Liver (tissue), 9 donors: ENCODE measurements around the gene MISP. TPM values are rescaled to one million over a fixed set of nuclear protein-coding genes. Genes with fewer than 3 reads are reported as not detected.

Experiments used
- DNase-seq: peaks from one replicate; pipeline ENCODE4 v3.0.0-alpha.2; 2017; ENCODE audit warnings: low spot score
- H3K27ac ChIP-seq, 2 donors: one replicate each; pipeline ENCODE4 v1.7.0; 2013; ENCODE audit warnings: inconsistent platforms in 2 of 2, low read length in 2 of 2, control low read depth in 1 of 2, low read depth in 1 of 2, mild to moderate bottlenecking in 1 of 2
- H3K27me3 ChIP-seq, 4 donors: one replicate each; pipeline versions ENCODE4 v1.6.1 to v1.7.0; 2013; ENCODE audit warnings: low read length in 3 of 4, inconsistent platforms in 1 of 4, mild to moderate bottlenecking in 1 of 4, moderate library complexity in 1 of 4; ENCODE audit not compliant: control insufficient read depth in 4 of 4, insufficient read depth in 4 of 4
- H3K36me3 ChIP-seq, 4 donors: one replicate each; pipeline versions ENCODE4 v1.6.1 to v1.7.0; 2013; ENCODE audit warnings: low read length in 3 of 4, mild to moderate bottlenecking in 3 of 4, low read depth in 1 of 4, moderate library complexity in 1 of 4; ENCODE audit not compliant: control insufficient read depth in 4 of 4, insufficient read depth in 3 of 4
- H3K4me1 ChIP-seq, 4 donors: one replicate each; pipeline versions ENCODE4 v1.6.1 to v1.7.0; 2013; ENCODE audit warnings: low read length in 3 of 4, mild to moderate bottlenecking in 3 of 4, moderate library complexity in 1 of 4; ENCODE audit not compliant: control insufficient read depth in 4 of 4, insufficient read depth in 4 of 4
- H3K4me3 ChIP-seq, 3 donors: one replicate each; pipeline versions ENCODE4 v1.6.1 to v1.7.0; 2013; ENCODE audit warnings: low read length in 3 of 3, control low read depth in 1 of 3, low read depth in 1 of 3, mild to moderate bottlenecking in 1 of 3
- H3K9ac ChIP-seq, 2 donors: one replicate each; pipeline ENCODE4 v1.7.0; 2013; ENCODE audit warnings: low read length in 2 of 2, mild to moderate bottlenecking in 2 of 2, moderate library complexity in 2 of 2, control low read depth in 1 of 2, low read depth in 1 of 2
- H3K9me3 ChIP-seq, 4 donors: one replicate each; pipeline versions ENCODE4 v1.6.1 to v1.7.0; 2013; ENCODE audit warnings: low read length in 3 of 4; ENCODE audit not compliant: control insufficient read depth in 4 of 4
- ATF3 ChIP-seq: IDR thresholded peaks from 2 replicates; pipeline ENCODE4 v1.6.1; 2016; ENCODE audit warnings: antibody characterized with exemption
- CTCF ChIP-seq: fragments of 150-350 bp; IDR thresholded peaks from 2 replicates; pipeline ENCODE4 v1.5.1; 2017; ENCODE audit warnings: improper control_type of control experiment, low read depth, low read length; ENCODE audit not compliant: missing input control
- EGR1 ChIP-seq, 2 donors: IDR thresholded peaks; 2 replicates each; pipeline ENCODE4 v1.6.1; 2016 to 2018; ENCODE audit warnings: antibody characterized with exemption in 2 of 2, low read depth in 2 of 2
- FOXA1 ChIP-seq: IDR thresholded peaks from 2 replicates; pipeline ENCODE4 v1.6.1; 2016; ENCODE audit warnings: antibody characterized with exemption
- FOXA2 ChIP-seq: IDR thresholded peaks from 2 replicates; pipeline ENCODE4 v1.6.1; 2016; ENCODE audit warnings: antibody characterized with exemption
- GABPA ChIP-seq, 2 donors: IDR thresholded peaks in 1 of 2; conservative IDR thresholded peaks in 1 of 2; 2 replicates each; pipeline ENCODE4 v1.6.1; 2016; ENCODE audit warnings: antibody characterized with exemption in 2 of 2, mild to moderate bottlenecking in 1 of 2, moderate library complexity in 1 of 2
- HNF4A ChIP-seq, 2 donors: conservative IDR thresholded peaks; 2 replicates each; pipeline ENCODE4 v1.6.1; 2016; ENCODE audit warnings: antibody characterized with exemption in 2 of 2, mild to moderate bottlenecking in 2 of 2
- HNF4G ChIP-seq: IDR thresholded peaks from 2 replicates; pipeline ENCODE4 v1.6.1; 2016; ENCODE audit warnings: antibody characterized with exemption
- JUND ChIP-seq, 2 donors: IDR thresholded peaks; 2 replicates each; pipeline ENCODE4 v1.6.1; 2016; ENCODE audit warnings: antibody characterized with exemption in 2 of 2
- MAX ChIP-seq: IDR thresholded peaks from 2 replicates; pipeline ENCODE4 v1.6.1; 2016; ENCODE audit warnings: antibody characterized with exemption
- NR2F2 ChIP-seq: IDR thresholded peaks from 2 replicates; pipeline ENCODE4 v1.6.1; 2016; ENCODE audit warnings: antibody characterized with exemption
- RAD21 ChIP-seq, 2 donors: IDR thresholded peaks; 2 replicates each; pipeline ENCODE4 v1.6.1; 2016; ENCODE audit warnings: antibody characterized with exemption in 2 of 2, mild to moderate bottlenecking in 2 of 2
- REST ChIP-seq: IDR thresholded peaks from 2 replicates; pipeline ENCODE4 v1.6.1; 2016; ENCODE audit warnings: antibody characterized with exemption, mild to moderate bottlenecking
- RXRA ChIP-seq, 2 donors: IDR thresholded peaks; 2 replicates each; pipeline ENCODE4 v1.6.1; 2017 to 2018; ENCODE audit warnings: antibody characterized with exemption in 2 of 2, mild to moderate bottlenecking in 1 of 2
- SP1 ChIP-seq: IDR thresholded peaks from 2 replicates; pipeline ENCODE4 v1.6.1; 2018; ENCODE audit warnings: antibody characterized with exemption, mild to moderate bottlenecking
- TAF1 ChIP-seq: conservative IDR thresholded peaks from 2 replicates; pipeline ENCODE4 v1.6.1; 2016; ENCODE audit warnings: antibody characterized with exemption, mild to moderate bottlenecking
- YY1 ChIP-seq: IDR thresholded peaks from 2 replicates; pipeline ENCODE4 v1.6.1; 2016; ENCODE audit warnings: antibody characterized with exemption, mild to moderate bottlenecking
- ZBTB33 ChIP-seq: IDR thresholded peaks from 2 replicates; pipeline ENCODE4 v1.6.1; 2016; ENCODE audit warnings: antibody characterized with exemption
- WGBS: extraction: QIAGEN DNeasy Blood & Tissue Kit; methylation state at CpG from one replicate; pipeline ENCODE4 v1.1.7; 2013; 5-methylcytosine and 5-hydroxymethylcytosine counted together
- polyA plus RNA-seq, 2 donors: library from polyadenylated mRNA; stranded (reverse) in 1 of 2; unstranded in 1 of 2; fragments of 200-250 nt in 1 of 2; fragments of >200 nt in 1 of 2; fragmentation: Nextera tagmentation in 1 of 2; extraction: Ambion mirVana in 1 of 2; gene quantifications; one replicate each; pipeline versions ENCODE4 v1.2.1 to v1.2.3, GENCODE V29; 2013 to 2015
- total RNA-seq, 2 donors: library from RNA; depleted of rRNA; stranded (reverse); fragments of >200 nt; gene quantifications; one replicate each; pipeline ENCODE4 v1.2.3, GENCODE V29; 2014
- donor health status: healthy.
- donor health status: healthy.
- donor health status: healthy.
- donor health status: healthy.
- donor health status: healthy.

Gene MISP
- total and polyA plus RNA-seq, 4 donors = 0.05 to 0.08 TPM; not detected in 2

- Histone ChIP-seq H3K9me3 (no peaks in the 10 kb centered on the region), H3K4me1 (peaks cover 0 to 5% (median 1%) of the 10 kb centered on the region in 4 donors), H3K27me3 (peaks cover 0 to 4% (median 0%) of the 10 kb centered on the region in 4 donors), H3K36me3 (peaks cover 0 to 1% (median 0%) of the 10 kb centered on the region in 4 donors), H3K4me3 (peak overlapping the region in 2 of 3 donors; percentile 23 to 57), H3K27ac (peak overlapping the region; percentile 33 to 50), H3K9ac (no peak overlapping the region)
- no peak for TF ChIP-seq JUND (IDR thresholded peaks at IDR 0.05)
- TF ChIP-seq NR2F2 = no peak
- TF ChIP-seq CTCF = no peak
- TF ChIP-seq MAX = no peak
- no peak for TF ChIP-seq HNF4A (conservative IDR thresholded peaks at IDR 0.05)
- TF ChIP-seq GABPA (IDR thresholded peaks at IDR 0.05 in 1 of 2, conservative IDR thresholded peaks at IDR 0.05 in 1 of 2) = no peak
- TF ChIP-seq FOXA2 = no peak
- no peak for TF ChIP-seq RXRA (IDR thresholded peaks at IDR 0.05)
- TF ChIP-seq REST = no peak
- no peak for TF ChIP-seq FOXA1
- TF ChIP-seq TAF1 = no peak
- TF ChIP-seq YY1 = no peak
- TF ChIP-seq SP1 = no peak
- no peak for TF ChIP-seq RAD21 (IDR thresholded peaks at IDR 0.05)
- no peak for TF ChIP-seq ZBTB33
- TF ChIP-seq ATF3 = no peak
- TF ChIP-seq HNF4G = no peak
- TF ChIP-seq EGR1 (IDR thresholded peaks at IDR 0.05; ENCODE audit: low read depth in 2 of 2) = no peak
- WGBS = 5% methylated on average over 78 of the region's 78 CpGs
- no peak for DNase-seq
Measured at GRCh38 chr19:709196-709964, 41.5 kb upstream of the MISP start.
